PC-3 (cell line): Measurements from ENCODE around the gene GTF2H2C. TPM values are rescaled to one million over a fixed set of nuclear protein-coding genes. Genes with fewer than 3 reads are reported as not detected.
"Not testable (repeated sequence)": the region's sequence is repeated elsewhere in the genome, so short reads cannot be mapped to it uniquely, and the experiment has no call there.

Source experiments
- ATAC-seq: fragments of 200-7000 bp; cut with Tn5 transposase; 2 replicates; pipeline ENCODE4 v1.9.1; 2020; ENCODE audit warnings: mild to moderate bottlenecking, moderate library complexity
- Bru-seq: library from RNA; stranded (reverse); fragments of 400-500 nt; gene quantifications from one replicate; lab custom pipeline; 2021; lab: Mats Ljungman, UMichigan
- BruChase-seq, 2 experiments: library from RNA; stranded (reverse); fragments of 400-500 nt; gene quantifications; one replicate each; lab custom pipeline; 2021; lab: Mats Ljungman, UMichigan
- BruUV-seq: library from RNA; stranded (reverse); fragments of 400-500 nt; replicated peaks from 2 replicates; lab custom pipeline; 2021; lab: Mats Ljungman, UMichigan
- CTCF ChIA-PET: fragments of 300-600 bp; sonication (Branson Sonifier 250); formaldehyde crosslinking; loops from one replicate; lab custom pipeline; 2022; ENCODE audit warnings: antibody characterized with exemption; lab: Charles Lee
- POLR2A ChIA-PET: fragments of 300-600 bp; sonication (Branson Sonifier 250); formaldehyde crosslinking; loops from one replicate; lab custom pipeline; 2022; ENCODE audit warnings: antibody characterized with exemption; ENCODE audit not compliant: unreplicated experiment; lab: Charles Lee
- DNase-seq: peaks from one replicate; pipeline ENCODE4 v3.0.0-alpha.2; 2015
- H2AFZ ChIP-seq: fragments of 300-600 bp; sonication (generic); 2 replicates; pipeline ENCODE4 v1.6.0; 2016; ENCODE audit warnings: antibody characterized with exemption, low read length
- H3F3A ChIP-seq: fragments of 300-600 bp; sonication (generic); one replicate; pipeline ENCODE4 v1.6.0; 2017; ENCODE audit warnings: antibody characterized with exemption, low read length, control low read depth, mild to moderate bottlenecking; ENCODE audit not compliant: unreplicated experiment
- H3K27ac ChIP-seq: fragments of 300-600 bp; sonication (generic); 2 replicates; pipeline ENCODE4 v1.5.1; 2016; ENCODE audit warnings: mild to moderate bottlenecking, low read length
- H3K27me3 ChIP-seq: fragments of 300-600 bp; sonication (generic); 2 replicates; pipeline ENCODE4 v1.6.1; 2016; ENCODE audit warnings: low read length, mixed read lengths
- H3K36me3 ChIP-seq: fragments of 300-600 bp; sonication (generic); 2 replicates; pipeline ENCODE4 v1.6.1; 2016; ENCODE audit warnings: low read depth, mixed run types, low read length, mixed read lengths
- H3K4me1 ChIP-seq: fragments of 300-600 bp; sonication (generic); 2 replicates; pipeline ENCODE4 v1.5.1; 2016; ENCODE audit warnings: low read length; ENCODE audit not compliant: insufficient read depth
- H3K4me2 ChIP-seq: fragments of 300-600 bp; sonication (generic); 2 replicates; pipeline ENCODE4 v1.6.0; 2016; ENCODE audit warnings: low read length
- H3K4me3 ChIP-seq: fragments of 300-600 bp; sonication (generic); 2 replicates; pipeline ENCODE4 v1.5.1; 2016; ENCODE audit warnings: mild to moderate bottlenecking, low read length, mixed read lengths
- H3K79me2 ChIP-seq: fragments of 300-600 bp; sonication (generic); 2 replicates; pipeline ENCODE4 v1.6.1; 2017; ENCODE audit warnings: low read length, mixed read lengths
- H3K9ac ChIP-seq: fragments of 300-600 bp; sonication (generic); 2 replicates; pipeline ENCODE4 v1.6.0; 2016; ENCODE audit warnings: mild to moderate bottlenecking, low read length
- H3K9me2 ChIP-seq: fragments of 300-600 bp; sonication (generic); replicated peaks from 2 replicates; pipeline ENCODE4 v1.6.1; 2016; ENCODE audit warnings: mixed run types, low read length, mixed read lengths
- H3K9me3 ChIP-seq: fragments of 300-600 bp; sonication (generic); 2 replicates; pipeline ENCODE4 v1.6.1; 2016; ENCODE audit warnings: low read length, mixed read lengths
- H4K20me1 ChIP-seq: fragments of 300-600 bp; sonication (generic); 2 replicates; pipeline ENCODE4 v1.6.1; 2016; ENCODE audit warnings: low read length, mixed read lengths
- CTCF ChIP-seq: fragments of 300-600 bp; sonication (generic); conservative IDR thresholded peaks from 2 replicates; pipeline ENCODE4 v1.5.1; 2017; ENCODE audit warnings: antibody characterized with exemption, low read depth, mild to moderate bottlenecking, low read length
- EZH2 ChIP-seq: fragments of 300-600 bp; sonication (generic); IDR thresholded peaks from one replicate; pipeline ENCODE4 v1.6.1; 2017; ENCODE audit warnings: antibody characterized with exemption, mild to moderate bottlenecking, low read length; ENCODE audit not compliant: unreplicated experiment
- EZH2phosphoT487 ChIP-seq: fragments of 300-600 bp; sonication (generic); IDR thresholded peaks from 2 replicates; pipeline ENCODE4 v1.6.1; 2018; ENCODE audit warnings: mild to moderate bottlenecking, antibody characterized with exemption, low read length, borderline replicate concordance
- intact Hi-C: fragments of 100-400 bp; cut with micrococcal nuclease; formaldehyde crosslinking; loops from 2 replicates; pipeline ENCODE4 v1.9.0; 2023
- long read RNA-seq: library from polyadenylated mRNA; unstranded; transcript quantifications from one replicate; pipeline ENCODE4 v2.0.0, GENCODE V29; 2021; ENCODE audit not compliant: unreplicated experiment
- total RNA-seq: library from RNA; depleted of rRNA; stranded (reverse); fragments of >200 nt; gene quantifications from 2 replicates; pipeline ENCODE4 v1.2.3, GENCODE V29; 2014; rRNA removed

Gene GTF2H2C
- total RNA-seq (14.0 and 15.4 TPM in 2 replicates), Bru-seq, nascent RNA (percentile 48 among the genes with signal in this experiment), BruChase-seq, experiment 1, labeled RNA remaining after a 6-hour chase (percentile 53 among the genes with signal in this experiment), BruChase-seq, experiment 2, labeled RNA remaining after a 2-hour chase (percentile 53 among the genes with signal in this experiment)
- long read RNA-seq, partial matches to known transcripts = 3 of 13 reads
- long read RNA-seq, other reads (novel, unspliced or antisense) = 6 of 13 reads

DNA sequence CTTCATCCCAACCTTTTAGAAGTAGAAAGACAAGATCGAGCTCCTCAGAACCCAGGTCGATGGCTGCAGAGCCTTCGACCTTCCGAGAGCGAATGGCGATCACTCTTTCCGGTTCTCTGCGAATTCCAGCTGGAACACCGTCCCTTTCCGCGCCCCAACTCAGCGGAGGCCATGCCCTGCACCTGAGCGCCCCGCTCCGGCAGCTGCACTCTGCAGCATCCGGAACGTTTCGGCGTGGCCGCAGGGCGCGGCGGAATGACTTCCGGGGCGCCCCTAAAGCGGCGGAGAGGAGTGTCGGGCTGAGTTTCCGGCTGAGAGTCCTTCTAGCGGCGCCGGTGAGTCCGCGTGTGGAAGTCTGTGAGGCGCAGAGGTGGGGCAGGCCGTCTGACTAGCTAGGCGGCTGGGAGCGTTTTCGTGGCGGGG is at the start of gene GTF2H2C:
TSS of gene GTF2H2C (plus strand) at position 284 of the 423 bp plus-strand sequence. CDS start 4,942 bp downstream, outside the sequence.
- Histone ChIP-seq H3K9ac (peak within 1 kb of the TSS; percentile 22; the same call in 1 of the 2 replicates), H2AFZ (0 out of 2 replicates have a peak within 1 kb of the TSS, but pooled peaks have one; percentile 50), H3K4me3 (peak within 1 kb of the TSS; percentile 60), H3K4me2 (peak within 1 kb of the TSS; percentile 69)
- H4K20me1 ChIP-seq, intact Hi-C loops, H3F3A ChIP-seq, H3K9me2 ChIP-seq, BruUV-seq, H3K79me2 ChIP-seq, CTCF ChIA-PET, H3K27me3 ChIP-seq, H3K9me3 ChIP-seq, H3K4me1 ChIP-seq, H3K36me3 ChIP-seq, POLR2A ChIA-PET, H3K27ac ChIP-seq: not testable (repeated sequence)
- DNase-seq (peak; percentile 63), ATAC-seq (peak; percentile 88)
- TF ChIP-seq CTCF = peak; percentile 31; the same call in 1 of the 2 replicates

- BruUV-seq = no TSS peak
- POLR2A ChIA-PET = interaction anchor here (0.6 kb wide), 2 partner anchors 10 to 11 kb away, joined by 3 to 4 read pairs; no protein-coding TSS in a partner anchor
These were observed 49.3 kb upstream of the GTF2H2C start for GRCh38 chr5:69510694-69511093.

More at GRCh38 chr5:69510694-69511093, 49.3 kb upstream of the GTF2H2C start:
- TF ChIP-seq CTCF = no peak
- no peak for TF ChIP-seq EZH2
- no peak for TF ChIP-seq EZH2phosphoT487
- intact Hi-C loops = no loop called here
- H3K9me2 ChIP-seq = no peaks in the 10 kb centered on the region
- H3K4me1 ChIP-seq = peaks cover 24% of the 10 kb centered on the region
- no peak overlapping the region for H3K4me2 ChIP-seq
- no peaks in the 10 kb centered on the region for H3K27me3 ChIP-seq
- H3K79me2 ChIP-seq = peaks cover 20% of the 10 kb centered on the region
- H3K9me3 ChIP-seq = no peaks in the 10 kb centered on the region
- H3F3A ChIP-seq = peaks cover 13% of the 10 kb centered on the region
- no peaks in the 10 kb centered on the region for H4K20me1 ChIP-seq
- H3K36me3 ChIP-seq = peaks cover 17% of the 10 kb centered on the region; the same call in 1 of the 2 replicates
- H3K27ac ChIP-seq = no peak overlapping the region
- no peak overlapping the region for H2AFZ ChIP-seq
- ATAC-seq (no peak), DNase-seq (no peak)
- CTCF ChIA-PET = no interaction called here
- H3K4me3 ChIP-seq = no peak overlapping the region
- no peak overlapping the region for H3K9ac ChIP-seq
